CD14-positive monocyte (primary cell): ENCODE results near the gene CSRP3. TPM values are rescaled to one million over a fixed set of nuclear protein-coding genes. Genes with fewer than 3 reads are reported as not detected.

Experiments
- DNase-seq, 3 donors: peaks; one replicate each; pipeline ENCODE4 v3.0.0-alpha.2; 2011 to 2022
- H2AFZ ChIP-seq: 2 replicates; pipeline ENCODE4 v1.6.0; 2012; ENCODE audit warnings: mild to moderate bottlenecking, low read depth, low read length, inconsistent platforms; ENCODE audit not compliant: insufficient read depth, poor library complexity, severe bottlenecking
- H3K27ac ChIP-seq, 2 donors: 1 replicate in 1 of 2; 2 replicates in 1 of 2; pipeline ENCODE4 v1.5.1; 2012 to 2013; ENCODE audit warnings: low read length in 2 of 2, control low read depth in 1 of 2, inconsistent platforms in 1 of 2, low read depth in 1 of 2, mild to moderate bottlenecking in 1 of 2
- H3K27me3 ChIP-seq, 2 donors: one replicate each; pipeline versions ENCODE4 v1.6.0 to v1.6.1; 2011 to 2013; ENCODE audit warnings: low read length in 2 of 2; ENCODE audit not compliant: control insufficient read depth in 2 of 2, insufficient read depth in 2 of 2
- H3K36me3 ChIP-seq, 2 donors: replicated peaks in 1 of 2; 1 replicate in 1 of 2; 2 replicates in 1 of 2; pipeline versions ENCODE4 v1.5.1 to v1.6.1; 2012 to 2013; ENCODE audit warnings: low read length in 2 of 2, control low read depth in 1 of 2, inconsistent platforms in 1 of 2, mild to moderate bottlenecking in 1 of 2; ENCODE audit not compliant: insufficient read depth in 2 of 2, control insufficient read depth in 1 of 2
- H3K4me1 ChIP-seq, 2 donors: 1 replicate in 1 of 2; 2 replicates in 1 of 2; pipeline versions ENCODE4 v1.5.1 to v1.6.1; 2012 to 2013; ENCODE audit warnings: low read length in 2 of 2, control low read depth in 1 of 2, inconsistent platforms in 1 of 2, mild to moderate bottlenecking in 1 of 2, moderate library complexity in 1 of 2; ENCODE audit not compliant: insufficient read depth in 2 of 2, control insufficient read depth in 1 of 2
- H3K4me2 ChIP-seq: replicated peaks from 2 replicates; pipeline ENCODE3; 2012; ENCODE audit warnings: low read length, moderate library complexity, mild to moderate bottlenecking; ENCODE audit not compliant: poor library complexity, severe bottlenecking; ENCODE audit errors: extremely low read depth
- H3K4me3 ChIP-seq, 3 experiments: fragments of 200-600 bp in 1 of 3; sonication (generic) in 1 of 3; replicated peaks in 1 of 3; 1 replicate in 2 of 3; 2 replicates in 1 of 3; pipeline ENCODE4 v1.5.1; 2011 to 2013; ENCODE audit warnings: low read length in 3 of 3, mild to moderate bottlenecking in 3 of 3, control low read depth in 2 of 3, low read depth in 2 of 3, inconsistent platforms in 1 of 3, moderate library complexity in 1 of 3
- H3K79me2 ChIP-seq: 2 replicates; pipeline ENCODE4 v1.6.0; 2012; ENCODE audit warnings: mild to moderate bottlenecking, control low read depth, inconsistent platforms, low read length, moderate library complexity; ENCODE audit not compliant: insufficient read depth
- H3K9ac ChIP-seq: 2 replicates; pipeline ENCODE4 v1.6.0; 2017; ENCODE audit warnings: low read length, mild to moderate bottlenecking; ENCODE audit not compliant: insufficient read depth, poor library complexity, severe bottlenecking
- H3K9me3 ChIP-seq, 2 donors: replicated peaks in 1 of 2; 1 replicate in 1 of 2; 2 replicates in 1 of 2; pipeline versions ENCODE4 v1.5.1 to v1.6.1; 2012 to 2013; ENCODE audit warnings: low read length in 2 of 2, control low read depth in 1 of 2; ENCODE audit not compliant: control insufficient read depth in 1 of 2, insufficient read depth in 1 of 2
- H4K20me1 ChIP-seq: 2 replicates; pipeline ENCODE4 v1.6.0; 2012; ENCODE audit warnings: mild to moderate bottlenecking, low read length, control low read depth, moderate library complexity; ENCODE audit not compliant: insufficient read depth
- H3K27ac Mint-ChIP-seq, 7 donors: one replicate each; pipeline ENCODE4 v1.8.0; 2020; ENCODE audit warnings: mild to moderate bottlenecking in 7 of 7, mixed read lengths in 7 of 7, moderate library complexity in 6 of 7, inconsistent platforms in 2 of 7
- H3K27me3 Mint-ChIP-seq, 3 donors: one replicate each; pipeline ENCODE4 v1.8.0; 2021 to 2022; ENCODE audit warnings: low read depth in 3 of 3, mild to moderate bottlenecking in 3 of 3, mixed read lengths in 3 of 3, moderate library complexity in 3 of 3, inconsistent platforms in 1 of 3
- H3K36me3 Mint-ChIP-seq, 2 donors: one replicate each; pipeline ENCODE4 v1.8.0; 2020; ENCODE audit warnings: mixed read lengths in 2 of 2, inconsistent platforms in 1 of 2, mild to moderate bottlenecking in 1 of 2
- H3K4me1 Mint-ChIP-seq: one replicate; pipeline ENCODE4 v1.8.0; 2020; ENCODE audit warnings: mild to moderate bottlenecking, mixed read lengths
- H3K4me3 Mint-ChIP-seq, 2 donors: one replicate each; pipeline ENCODE4 v1.8.0; 2020; ENCODE audit warnings: mild to moderate bottlenecking in 2 of 2, mixed read lengths in 2 of 2, moderate library complexity in 1 of 2
- H3K9me3 Mint-ChIP-seq, 7 donors: one replicate each; pipeline ENCODE4 v1.8.0; 2020 to 2022; ENCODE audit warnings: mixed read lengths in 7 of 7, mild to moderate bottlenecking in 6 of 7, moderate library complexity in 6 of 7, inconsistent platforms in 2 of 7
- WGBS: methylation state at CpG from one replicate; pipeline ENCODE4 v1.1.5; 2013; ENCODE audit warnings: missing lambda C conversion rate; ENCODE audit not compliant: insufficient coverage; 5-methylcytosine and 5-hydroxymethylcytosine counted together
- intact Hi-C, 2 donors: fragments of 100-400 bp; cut with micrococcal nuclease; formaldehyde crosslinking; loops; one replicate each; pipeline versions ENCODE4 v1.15.0 to v1.15.1; 2023
- polyA plus RNA-seq, 3 donors: library from polyadenylated mRNA; depleted of rRNA in 1 of 3; unstranded in 2 of 3; stranded (reverse) in 1 of 3; fragments of 300-500 nt in 2 of 3; fragments of >200 nt in 1 of 3; fragmentation: Illumina TruSeq in 2 of 3; gene quantifications; 1 replicate in 2 of 3; 2 replicates in 1 of 3; pipeline ENCODE4 v1.2.3, GENCODE V29; 2012 to 2021
- TF ChIP-seq, protein P1 (sequence below): fragments of 200-600 bp; IDR thresholded peaks from one replicate; pipeline ENCODE4 v1.8.0; 2022; ENCODE audit warnings: antibody characterized with exemption, mild to moderate bottlenecking

The CSRP3 gene
- polyA plus RNA-seq, 3 donors, result not detected

DNA sequence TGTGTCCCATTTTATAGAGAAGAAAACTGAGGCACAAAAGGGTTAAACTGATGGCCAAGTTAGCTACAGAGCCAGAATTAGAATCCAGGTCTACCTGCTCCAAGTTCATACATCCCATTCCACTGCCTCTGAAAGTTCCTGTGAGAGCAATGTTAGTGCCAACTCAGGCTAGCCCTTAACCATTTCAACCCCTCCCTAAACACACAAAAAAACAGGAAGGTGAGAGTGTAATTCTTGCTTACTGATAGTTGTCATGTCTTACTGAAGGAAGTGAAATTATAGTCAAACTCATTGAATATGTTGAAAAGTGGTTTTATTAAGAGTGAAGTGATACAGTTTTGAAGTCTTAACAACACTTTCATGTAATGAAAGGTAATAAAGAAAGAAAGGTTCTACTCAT is 41.8 kb upstream of the CSRP3 start:
- Histone ChIP-seq H2AFZ (no peak overlapping the region), H3K9me3 (no peaks in the 10 kb centered on the region), H3K36me3 (no peaks in the 10 kb centered on the region), H3K4me1 (peaks cover 45 to 49% of the 10 kb centered on the region in 2 donors), H3K79me2 (peaks cover 22% of the 10 kb centered on the region), H3K27ac (peak overlapping the region in 1 of 2 donors; percentile 49), H3K27me3 (peaks cover 0 to 6% of the 10 kb centered on the region in 2 donors), H3K4me3 (peak overlapping the region in 1 of 3 experiments; percentile 40), H4K20me1 (no peaks in the 10 kb centered on the region), H3K4me2 (peak overlapping the region; percentile 64), H3K9ac (no peak overlapping the region)
- DNase-seq, result peak; percentile 33 to 57 (median 51)
- peaks cover 3 to 6% (median 6%) of the 10 kb centered on the region in 3 donors for H3K27me3 Mint-ChIP-seq
- peak overlapping the region in 6 of 7 donors; percentile 60 to 89 (median 84) for H3K27ac Mint-ChIP-seq
- TF ChIP-seq, protein P1, sequence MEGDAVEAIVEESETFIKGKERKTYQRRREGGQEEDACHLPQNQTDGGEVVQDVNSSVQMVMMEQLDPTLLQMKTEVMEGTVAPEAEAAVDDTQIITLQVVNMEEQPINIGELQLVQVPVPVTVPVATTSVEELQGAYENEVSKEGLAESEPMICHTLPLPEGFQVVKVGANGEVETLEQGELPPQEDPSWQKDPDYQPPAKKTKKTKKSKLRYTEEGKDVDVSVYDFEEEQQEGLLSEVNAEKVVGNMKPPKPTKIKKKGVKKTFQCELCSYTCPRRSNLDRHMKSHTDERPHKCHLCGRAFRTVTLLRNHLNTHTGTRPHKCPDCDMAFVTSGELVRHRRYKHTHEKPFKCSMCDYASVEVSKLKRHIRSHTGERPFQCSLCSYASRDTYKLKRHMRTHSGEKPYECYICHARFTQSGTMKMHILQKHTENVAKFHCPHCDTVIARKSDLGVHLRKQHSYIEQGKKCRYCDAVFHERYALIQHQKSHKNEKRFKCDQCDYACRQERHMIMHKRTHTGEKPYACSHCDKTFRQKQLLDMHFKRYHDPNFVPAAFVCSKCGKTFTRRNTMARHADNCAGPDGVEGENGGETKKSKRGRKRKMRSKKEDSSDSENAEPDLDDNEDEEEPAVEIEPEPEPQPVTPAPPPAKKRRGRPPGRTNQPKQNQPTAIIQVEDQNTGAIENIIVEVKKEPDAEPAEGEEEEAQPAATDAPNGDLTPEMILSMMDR, result no peak
- intact Hi-C loops, result no loop called here
- H3K4me3 Mint-ChIP-seq, result peak overlapping the region in 1 of 2 donors; percentile 62
- H3K36me3 Mint-ChIP-seq, result no peaks in the 10 kb centered on the region
- H3K9me3 Mint-ChIP-seq, result peaks cover 0 to 7% (median 2%) of the 10 kb centered on the region in 7 donors
- peaks cover 49% of the 10 kb centered on the region for H3K4me1 Mint-ChIP-seq

GRCh38 chr11:19243143-19243542 is 41.4 kb upstream of the CSRP3 start:
- Mint-ChIP-seq H3K9me3 (peaks cover 0 to 3% (median 2%) of the 10 kb centered on the region in 7 donors), H3K36me3 (no peaks in the 10 kb centered on the region), H3K4me1 (peaks cover 52% of the 10 kb centered on the region), H3K27me3 (peaks cover 3 to 6% (median 6%) of the 10 kb centered on the region in 3 donors), H3K27ac (peak overlapping the region in 2 of 7 donors; percentile 60 to 85), H3K4me3 (peak overlapping the region; percentile 31 to 62)
- H4K20me1 ChIP-seq, result no peaks in the 10 kb centered on the region
- H3K4me1 ChIP-seq, result peaks cover 45 to 49% of the 10 kb centered on the region in 2 donors
- 81% methylated on average over 5 of the region's 5 CpGs for WGBS
- no peak overlapping the region for H2AFZ ChIP-seq
- H3K79me2 ChIP-seq, result peaks cover 26% of the 10 kb centered on the region
- no peak for DNase-seq
- peak overlapping the region in 1 of 3 experiments; percentile 76 for H3K4me3 ChIP-seq
- H3K36me3 ChIP-seq, result no peaks in the 10 kb centered on the region
- no peaks in the 10 kb centered on the region for H3K9me3 ChIP-seq
- intact Hi-C loops, result no loop called here
- H3K27me3 ChIP-seq, result peaks cover 0 to 6% of the 10 kb centered on the region in 2 donors
- peak overlapping the region in 1 of 2 donors; percentile 49 for H3K27ac ChIP-seq
- TF ChIP-seq, protein P1, result no peak
- no peak overlapping the region for H3K9ac ChIP-seq
- H3K4me2 ChIP-seq, result peak overlapping the region; percentile 64
